ENCODE measurements around the gene C6orf15.

- TF ChIP-seq POLR2AphosphoS5 (IDR thresholded peaks at IDR 0.05; ENCODE audit: low read depth) (no peak), CTCF (IDR thresholded peaks at IDR 0.05; ENCODE audit: insufficient read depth, low read length) (no peak), GABPA (IDR thresholded peaks at IDR 0.05; ENCODE audit: low read depth) (no peak), REST (IDR thresholded peaks at IDR 0.05; ENCODE audit: insufficient replicate concordance, low read depth) (no peak), SPI1 (IDR thresholded peaks at IDR 0.05; ENCODE audit: borderline replicate concordance, low read depth) (no peak)
These were observed 15.7 kb downstream of the C6orf15 start for GRCh38 chr6:31096656-31097055.

All from HL-60 (cell line).